ENCODE results near the gene CACNA1I.

- TF ChIP-seq CTCF (IDR thresholded peaks at IDR 0.05) (no peak), POLR2A (IDR thresholded peaks at IDR 0.05) (no peak)
These were observed 985 bp downstream of the CACNA1I start for GRCh38 chr22:39571538-39571937.
